Raji (cell line): ENCODE data around the gene SLC7A9.

Experiments
- POLR2A ChIP-seq: IDR thresholded peaks from 2 replicates; pipeline ENCODE4 v1.6.1; 2011; ENCODE audit warnings: low read depth, low read length, control low read depth; ENCODE audit not compliant: insufficient read depth

Gene SLC7A9

GRCh38 chr19:32869369-32869965 is at the start of gene SLC7A9:
TSS of gene SLC7A9 (minus strand) at chr19:32869767. CDS start at chr19:32868534, 1,233 bp downstream.
- TF ChIP-seq POLR2A, result no peak

- no peak for TF ChIP-seq POLR2A
These were observed 49.8 kb upstream of the SLC7A9 start for GRCh38 chr19:32919365-32919764.

GRCh38 chr19:32917616-32917996 is 48.0 kb upstream of the SLC7A9 start:
- no peak for TF ChIP-seq POLR2A

- no peak for TF ChIP-seq POLR2A
These were observed 47.5 kb upstream of the SLC7A9 start for GRCh38 chr19:32916969-32917615.

- no peak for TF ChIP-seq POLR2A
These were observed 45.5 kb upstream of the SLC7A9 start for GRCh38 chr19:32914879-32915660.

- no peak for TF ChIP-seq POLR2A
These were observed 41.9 kb upstream of the SLC7A9 start for GRCh38 chr19:32911467-32911866.

- TF ChIP-seq POLR2A, result no peak
These were observed 41.3 kb upstream of the SLC7A9 start for GRCh38 chr19:32910874-32911273.

- TF ChIP-seq POLR2A, result no peak
These were observed 40.5 kb upstream of the SLC7A9 start for GRCh38 chr19:32910094-32910493.

GRCh38 chr19:32909257-32909656 is 39.7 kb upstream of the SLC7A9 start:
- no peak for TF ChIP-seq POLR2A

GRCh38 chr19:32908641-32909190 is 39.1 kb upstream of the SLC7A9 start:
- no peak for TF ChIP-seq POLR2A

- TF ChIP-seq POLR2A, result no peak
These were observed 32.9 kb upstream of the SLC7A9 start for GRCh38 chr19:32902448-32902847.

- no peak for TF ChIP-seq POLR2A
These were observed 32.1 kb upstream of the SLC7A9 start for GRCh38 chr19:32901504-32902161.

- no peak for TF ChIP-seq POLR2A
These were observed 27.1 kb upstream of the SLC7A9 start for GRCh38 chr19:32896516-32897214.

GRCh38 chr19:32895384-32895783 is 25.8 kb upstream of the SLC7A9 start:
- no peak for TF ChIP-seq POLR2A

GRCh38 chr19:32891609-32892008 is 22.0 kb upstream of the SLC7A9 start:
- no peak for TF ChIP-seq POLR2A
